T-helper 1 cell (primary cell): ENCODE measurements around the gene ARHGAP22.
"Not testable (repeated sequence)": the region's sequence is repeated elsewhere in the genome, so short reads cannot be mapped to it uniquely, and the experiment has no call there.

ENCODE experiments used
- DNase-seq, 5 donors: peaks; one replicate each; pipeline ENCODE4 v3.0.0-alpha.2; 2012 to 2020

ARHGAP22 gene

GRCh38 chr10:48446785-48447184 is 158.1 kb downstream of the ARHGAP22 start:
- no peak for DNase-seq

- DNase-seq, result no peak
Measured at GRCh38 chr10:48445932-48446331, 158.9 kb downstream of the ARHGAP22 start.

GRCh38 chr10:48444861-48445841 is 159.7 kb downstream of the ARHGAP22 start:
- no peak for DNase-seq

DNA sequence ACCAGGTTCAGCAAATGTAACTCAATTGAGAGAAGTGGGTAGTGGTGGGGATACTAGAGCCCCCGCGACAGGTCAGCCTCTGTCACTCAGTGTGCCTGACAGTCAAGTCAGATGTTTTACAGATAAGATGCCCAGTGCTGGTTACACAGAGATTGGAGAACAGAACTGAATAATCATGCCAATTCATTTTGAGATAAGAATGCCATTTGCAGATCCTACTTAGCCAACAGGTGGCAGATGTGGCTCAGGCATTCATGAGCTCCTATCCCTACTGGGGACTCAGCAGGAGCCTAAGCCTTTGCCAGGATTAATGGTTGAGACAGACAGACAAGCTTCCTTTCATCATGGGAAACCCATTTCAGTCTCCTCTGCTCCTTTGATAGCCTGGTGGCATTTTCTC is 160.6 kb downstream of the ARHGAP22 start:
- no peak for DNase-seq

DNA sequence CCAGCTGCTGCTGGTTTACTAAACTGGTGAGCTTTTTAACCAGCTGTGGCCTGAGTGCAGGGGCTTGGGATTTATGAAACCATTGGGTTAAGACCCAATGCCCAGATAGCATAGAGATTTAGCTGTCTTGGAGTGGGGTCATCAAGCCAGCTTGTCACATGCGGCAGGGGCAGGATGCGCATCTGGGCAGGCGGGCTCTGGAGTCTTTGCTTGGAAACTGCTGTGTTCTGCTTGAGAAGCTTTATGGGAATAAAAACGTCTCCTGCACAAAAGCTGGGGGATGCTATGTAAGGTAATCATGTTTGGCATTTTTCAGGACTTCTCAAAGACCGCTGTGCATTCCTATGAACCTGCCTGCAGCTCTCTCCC is 162.1 kb downstream of the ARHGAP22 start:
- no peak for DNase-seq

- DNase-seq, result no peak
Measured at GRCh38 chr10:48442090-48442808, 162.6 kb downstream of the ARHGAP22 start.

- DNase-seq, result no peak
Measured at GRCh38 chr10:48440771-48441170, 164.1 kb downstream of the ARHGAP22 start.

- no peak for DNase-seq
Measured at GRCh38 chr10:48439581-48440041, 165.3 kb downstream of the ARHGAP22 start.

DNA sequence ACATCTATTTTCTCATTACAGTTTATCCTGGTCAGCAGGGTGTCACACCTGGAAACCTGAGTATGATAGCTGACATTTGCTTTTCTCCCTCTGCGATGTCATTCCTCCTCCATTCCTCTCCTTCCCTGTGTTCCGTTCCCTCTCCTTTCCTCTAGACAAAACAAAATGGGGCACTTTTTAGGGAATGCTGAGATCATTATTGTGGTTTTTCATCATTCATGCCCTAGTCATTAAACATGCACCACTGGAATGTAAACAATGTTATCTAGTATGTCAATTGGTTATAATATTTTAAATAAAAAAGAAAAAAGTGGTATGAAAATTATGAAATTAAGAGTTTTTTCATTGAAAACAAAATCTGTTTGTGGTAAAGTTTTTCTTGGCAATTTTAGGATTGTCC is 165.8 kb downstream of the ARHGAP22 start:
- DNase-seq, result no peak

GRCh38 chr10:48437546-48437945 is 167.3 kb downstream of the ARHGAP22 start:
- DNase-seq, result no peak

DNA sequence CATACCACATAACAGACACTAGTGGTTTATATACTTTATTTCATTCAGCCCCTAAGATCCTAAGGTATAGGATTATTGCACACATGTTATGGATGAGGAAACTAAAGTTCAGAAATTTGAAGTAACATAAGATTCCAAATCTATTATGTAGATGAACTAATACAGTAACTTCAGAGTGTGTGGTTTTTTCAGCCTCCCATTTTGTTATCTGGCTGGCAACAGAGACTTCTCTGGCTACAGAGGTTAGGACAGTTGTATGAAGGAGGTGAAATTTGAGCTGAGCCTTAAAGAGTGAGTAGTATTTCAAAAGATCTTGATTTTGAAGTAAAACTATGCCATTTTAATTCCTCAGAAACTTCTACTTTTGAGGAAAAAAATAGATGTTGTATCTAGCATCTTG is 173.0 kb downstream of the ARHGAP22 start:
- no peak for DNase-seq

GRCh38 chr10:48430402-48430993 is 174.4 kb downstream of the ARHGAP22 start:
- no peak for DNase-seq

DNA sequence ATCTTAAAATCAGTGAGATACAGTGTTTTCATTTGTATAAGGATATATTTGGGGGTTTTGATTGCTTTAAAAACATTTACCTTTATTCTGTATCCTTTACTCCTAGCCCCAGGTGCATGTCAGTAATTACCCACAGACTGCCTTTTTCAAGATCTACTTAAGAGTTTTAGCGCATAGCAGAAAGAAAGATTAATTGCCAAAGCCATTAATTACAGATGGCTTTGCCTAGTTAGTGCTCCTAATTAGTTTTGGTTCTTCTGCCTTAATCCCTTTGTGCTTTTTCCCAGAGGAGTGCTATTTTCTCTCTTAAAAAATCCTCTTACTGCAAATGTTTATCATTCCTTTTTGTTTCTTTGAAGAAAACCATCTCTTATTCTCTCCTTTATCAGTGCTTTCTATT is 175.6 kb downstream of the ARHGAP22 start:
- DNase-seq, result no peak

DNA sequence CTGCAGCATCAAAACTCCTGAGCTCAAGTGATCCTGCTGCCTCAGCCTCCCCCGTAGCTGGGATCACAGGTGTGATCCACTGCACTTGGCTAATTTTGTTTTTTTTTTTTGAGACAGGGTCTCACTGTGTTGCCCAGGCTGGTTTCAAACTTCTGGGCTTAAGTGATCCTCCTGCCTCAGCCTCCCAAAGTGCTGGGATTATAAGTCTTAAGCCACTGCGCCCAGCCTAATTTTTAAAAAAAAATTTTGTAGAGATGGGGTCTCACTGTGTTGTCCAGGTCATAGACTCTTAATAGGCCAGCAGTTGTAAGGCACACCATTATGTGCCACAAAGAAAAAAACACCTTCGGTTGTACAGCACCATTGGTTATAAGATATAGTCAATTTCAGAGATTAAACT is 176.0 kb downstream of the ARHGAP22 start:
- DNase-seq, result no peak

DNA sequence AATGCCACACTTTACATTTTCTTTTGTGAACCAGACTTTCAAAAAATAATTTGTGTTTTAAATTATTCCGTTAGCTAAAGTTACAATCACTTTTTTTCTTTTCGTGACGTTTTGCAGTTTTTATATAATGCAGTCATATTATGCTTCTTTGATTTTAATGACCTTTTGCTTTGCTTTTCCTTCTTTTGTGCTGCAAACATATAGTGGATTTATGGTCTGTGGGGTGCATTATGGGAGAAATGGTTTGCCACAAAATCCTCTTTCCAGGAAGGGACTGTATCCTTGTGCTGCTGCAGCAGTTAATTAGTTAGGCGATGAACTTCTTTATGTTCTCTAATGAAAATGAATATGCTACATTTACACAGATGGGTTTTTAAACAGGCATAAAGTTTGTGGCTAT is 181.0 kb downstream of the ARHGAP22 start:
- no peak for DNase-seq

DNA sequence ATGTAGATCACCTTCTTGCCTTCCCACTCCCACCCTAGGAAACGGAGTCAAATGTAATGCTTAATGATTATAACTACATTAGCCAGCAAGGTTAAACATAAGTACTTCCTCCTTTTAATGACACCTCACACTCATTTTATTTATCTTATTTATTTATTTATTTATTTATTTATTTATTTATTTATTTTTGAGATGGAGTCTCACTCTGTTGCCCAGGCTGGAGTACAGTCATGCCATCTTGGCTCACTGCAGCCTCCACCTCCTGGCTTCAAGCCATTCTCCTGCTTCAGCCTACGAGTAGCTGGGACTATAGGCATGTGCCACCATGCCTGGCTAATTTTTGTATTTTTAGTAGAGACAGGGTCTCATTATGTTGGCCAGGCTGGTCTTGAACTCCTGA is 183.0 kb downstream of the ARHGAP22 start:
- DNase-seq, result not testable (repeated sequence)

GRCh38 chr10:48419714-48420113 is 185.2 kb downstream of the ARHGAP22 start:
- no peak for DNase-seq

DNA sequence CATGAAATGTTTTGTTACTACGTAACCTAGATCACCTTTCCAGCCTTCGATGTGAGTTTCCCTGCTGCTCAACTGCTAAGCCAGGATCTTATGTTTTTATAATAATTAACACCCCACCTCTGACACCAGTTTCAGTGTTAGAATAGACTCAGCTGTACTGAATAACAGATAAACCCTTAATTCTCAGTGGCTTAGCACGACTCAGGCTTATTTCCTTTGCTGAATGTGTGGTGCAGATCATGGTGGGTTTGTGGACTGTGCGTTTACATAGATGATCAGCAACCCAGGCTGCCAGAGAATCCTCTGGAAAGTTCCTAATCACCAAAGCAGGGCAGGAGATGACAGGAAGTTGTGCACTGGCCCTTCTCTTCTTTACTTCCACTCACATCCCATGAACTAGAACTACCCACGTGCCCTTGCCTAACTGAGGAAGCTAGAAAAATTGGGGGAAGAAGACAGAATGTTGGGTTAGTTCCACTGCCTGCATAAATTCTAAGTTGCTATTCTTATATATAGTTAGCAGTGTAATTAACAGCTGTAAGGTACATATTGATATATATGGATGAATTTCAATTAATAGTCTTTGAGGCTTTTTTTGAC is 186.6 kb downstream of the ARHGAP22 start:
- DNase-seq, result no peak

- DNase-seq, result no peak
Measured at GRCh38 chr10:48417374-48417773, 187.5 kb downstream of the ARHGAP22 start.

- no peak for DNase-seq
Measured at GRCh38 chr10:48416584-48417232, 188.2 kb downstream of the ARHGAP22 start.

DNA sequence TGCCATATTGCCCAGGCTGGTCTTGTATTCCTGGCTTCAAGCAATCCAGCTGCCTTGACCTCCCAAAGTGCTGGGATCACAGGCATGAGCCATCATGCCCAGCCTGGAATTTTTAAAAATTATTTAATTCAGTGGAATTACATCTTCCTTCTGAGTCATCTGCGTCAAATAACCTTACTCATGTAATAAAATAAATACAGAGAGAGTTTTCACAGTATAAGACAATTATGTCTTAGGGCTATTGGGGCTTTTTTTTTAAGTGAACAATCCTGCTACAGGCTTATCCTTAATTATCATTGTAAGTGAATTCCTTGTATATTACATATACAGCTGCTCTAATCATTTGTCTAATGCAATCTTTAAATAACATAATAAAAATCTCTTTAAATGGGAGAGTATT is 190.1 kb downstream of the ARHGAP22 start:
- DNase-seq, result no peak

DNA sequence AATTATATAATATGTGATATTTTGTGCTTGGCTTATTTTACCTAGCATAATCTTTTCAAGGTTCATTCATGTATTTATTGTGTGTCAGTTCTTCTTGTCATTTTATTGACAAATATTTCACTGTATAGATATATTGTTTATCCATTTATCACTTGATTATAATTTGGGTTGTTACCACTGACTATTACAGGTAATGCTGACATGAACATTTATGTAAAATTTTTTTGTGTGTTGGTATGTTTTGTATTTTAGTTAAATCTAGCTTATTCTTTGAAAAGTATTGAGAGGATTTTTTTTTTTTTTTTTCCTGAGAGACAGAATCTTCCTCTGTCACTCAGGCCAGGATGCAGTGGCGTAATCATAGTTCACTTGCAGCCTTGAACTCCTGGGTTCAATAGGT is 190.7 kb downstream of the ARHGAP22 start:
- no peak for DNase-seq

GRCh38 chr10:48412933-48413332 is 191.9 kb downstream of the ARHGAP22 start:
- no peak for DNase-seq
